8988T (cell line): Measurements from ENCODE around the gene HPX.

Source experiments
- DNase-seq: peaks from one replicate; pipeline ENCODE4 v3.0.0; 2011

HPX gene

DNA sequence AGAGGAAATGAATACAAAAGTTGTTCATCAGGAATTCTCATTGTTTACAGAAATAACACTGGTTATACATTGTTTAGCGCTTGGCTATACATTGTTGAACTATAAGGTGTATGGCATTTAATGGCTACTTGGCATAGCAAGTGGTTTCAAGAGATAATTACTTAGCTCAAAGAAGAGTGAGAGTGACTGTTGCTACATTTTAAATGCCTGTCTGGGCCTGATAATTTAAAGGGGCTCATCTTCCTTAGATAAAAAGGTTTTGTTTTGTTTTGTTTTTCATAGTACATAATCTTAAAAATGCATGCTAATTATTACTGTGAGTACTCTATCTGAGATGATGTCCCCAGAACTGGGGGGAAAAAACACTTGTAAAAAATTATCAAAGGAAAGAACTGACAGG lies 52.0 kb downstream of the HPX start:
- no peak for DNase-seq

DNA sequence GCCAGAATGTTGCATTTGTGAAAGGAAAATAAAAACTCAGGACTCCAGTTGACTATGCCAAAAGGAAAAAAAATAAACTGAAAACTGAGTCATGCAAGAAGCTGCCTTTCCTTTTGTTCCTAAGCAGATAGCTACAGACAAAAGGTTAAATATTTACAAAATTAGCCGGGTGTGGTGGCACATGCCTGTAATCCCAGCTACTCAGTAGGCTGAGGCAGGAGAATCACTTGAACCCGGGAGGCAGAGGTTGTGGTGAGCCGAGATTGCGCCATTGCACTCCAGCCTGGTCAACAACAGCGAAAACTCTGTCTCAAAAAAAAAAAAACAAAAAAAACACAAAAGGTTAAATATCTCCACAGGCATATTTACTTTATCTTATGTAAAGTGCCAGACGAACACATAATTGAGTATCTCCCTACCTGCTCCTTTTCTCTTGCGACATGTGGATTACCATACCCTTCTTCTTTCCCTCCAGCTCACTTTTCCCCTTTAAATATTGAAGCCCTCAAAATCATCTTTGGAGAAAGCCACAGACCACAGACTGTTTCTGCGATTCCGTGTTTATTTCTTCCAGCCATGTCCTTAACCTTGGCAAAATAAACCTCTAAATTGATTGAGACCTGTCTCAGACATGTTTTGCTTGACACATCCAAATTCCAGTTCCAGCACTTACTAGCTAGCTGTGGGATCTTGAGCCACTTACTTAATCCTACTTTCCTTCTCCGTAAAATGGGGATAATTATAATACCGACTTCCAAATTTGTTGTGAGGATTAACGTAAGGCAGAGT lies 52.8 kb downstream of the HPX start:
- no peak for DNase-seq

DNA sequence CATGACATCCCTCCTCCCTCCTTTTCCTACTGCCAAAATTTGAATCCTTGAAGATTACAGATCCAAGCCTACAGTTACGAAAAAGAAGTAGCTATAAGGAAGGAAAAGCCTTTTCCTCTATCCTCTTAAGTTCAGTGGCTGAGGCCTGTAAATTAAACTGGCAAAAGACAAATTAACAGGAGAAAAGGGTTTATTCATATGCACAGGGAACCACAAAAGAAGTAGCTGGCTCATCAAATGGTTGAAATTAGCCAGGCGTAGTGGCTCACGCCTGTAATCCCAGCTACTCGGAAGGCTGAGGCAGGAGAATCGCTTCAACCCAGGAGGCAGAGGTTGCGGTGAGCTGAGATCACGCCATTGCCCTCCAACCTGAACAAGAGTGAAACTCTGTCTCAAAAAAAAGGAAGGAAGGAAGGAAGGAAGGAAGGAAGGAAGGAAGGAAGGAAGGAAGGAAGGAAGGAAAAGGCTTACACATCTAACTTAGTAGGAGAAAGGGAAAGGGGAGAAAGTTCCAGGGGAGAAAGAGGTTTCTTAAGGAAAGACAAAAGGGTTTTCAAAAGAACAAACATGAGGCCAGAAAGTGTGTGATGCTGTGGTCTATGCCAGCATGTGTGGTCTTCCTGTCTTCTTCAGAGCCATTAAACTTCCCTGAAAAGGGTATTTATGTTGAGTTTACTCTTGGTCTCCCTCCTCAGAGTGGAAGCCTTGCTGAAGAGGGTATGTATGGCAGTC lies 55.6 kb downstream of the HPX start:
- DNase-seq, result no peak
